ENCODE data around the gene CLRN2. TPM values are rescaled to one million over a fixed set of nuclear protein-coding genes. Genes with fewer than 3 reads are reported as not detected.

Gene CLRN2
- total and polyA plus RNA-seq, 2 experiments from 2014 or later = not detected

DNA sequence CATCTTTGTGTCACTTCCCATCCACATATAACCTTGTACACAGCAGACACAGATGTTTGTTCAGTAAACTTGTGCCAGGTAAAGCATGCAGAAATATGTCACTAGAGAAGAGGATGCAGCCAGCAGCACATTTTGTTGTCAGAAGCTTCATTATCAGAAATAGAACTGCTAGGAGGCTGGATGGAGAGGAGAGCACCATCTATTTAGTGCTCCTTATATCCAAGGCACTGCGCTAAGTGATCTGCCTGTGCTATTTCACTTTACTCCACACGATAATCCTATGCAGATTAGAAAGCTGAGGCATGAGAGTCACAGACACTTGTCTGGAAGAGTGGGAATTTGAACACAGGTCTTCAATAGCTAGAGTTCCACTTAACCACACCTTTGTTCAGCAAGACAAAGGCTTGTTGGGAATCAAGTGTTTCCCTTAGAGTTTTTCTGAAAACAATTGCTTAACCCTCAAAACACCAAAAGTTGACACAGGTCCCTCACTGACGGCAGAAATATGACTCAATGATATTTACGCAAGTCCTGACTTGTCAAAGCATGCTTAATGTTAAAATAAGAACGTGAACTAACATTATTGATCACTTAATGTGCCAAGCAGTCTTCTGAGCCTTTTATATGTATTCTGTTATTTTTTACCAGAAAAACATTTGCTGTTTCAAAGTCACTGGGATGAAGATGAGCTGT is 1.8 kb upstream of the CLRN2 start:
- no peak for DNase-seq (ENCODE audit: low read depth in 1 of 2, low spot score in 1 of 2)
- Histone ChIP-seq H3K4me3 (no peak overlapping the region), H3K36me3 (peaks cover under 1% of the 10 kb centered on the region), H3K27ac (no peak overlapping the region), H3K9me3 (ENCODE audit: low read depth) (no peaks in the 10 kb centered on the region), H3K27me3 (no peaks in the 10 kb centered on the region), H3K4me1 (ENCODE audit: low read depth) (peaks cover 8% of the 10 kb centered on the region)
- TF ChIP-seq CTCF (IDR thresholded peaks at IDR 0.05; ENCODE audit: low read depth, low read length) = no peak

GRCh38 chr4:17515445-17516407 is 761 bp downstream of the CLRN2 start:
- H3K27ac ChIP-seq = no peak overlapping the region
- DNase-seq (ENCODE audit: low read depth in 1 of 2, low spot score in 1 of 2) = no peak
- no peaks in the 10 kb centered on the region for H3K9me3 ChIP-seq (ENCODE audit: low read depth)
- TF ChIP-seq CTCF (IDR thresholded peaks at IDR 0.05; ENCODE audit: low read depth, low read length) = no peak
- H3K27me3 ChIP-seq = no peaks in the 10 kb centered on the region
- no peak overlapping the region for H3K4me3 ChIP-seq
- H3K4me1 ChIP-seq (ENCODE audit: low read depth) = peaks cover 6% of the 10 kb centered on the region
- no peaks in the 10 kb centered on the region for H3K36me3 ChIP-seq

- Histone ChIP-seq H3K27ac (no peak overlapping the region), H3K4me1 (ENCODE audit: low read depth) (peaks cover 3% of the 10 kb centered on the region), H3K4me3 (no peak overlapping the region), H3K36me3 (no peaks in the 10 kb centered on the region), H3K9me3 (ENCODE audit: low read depth) (no peaks in the 10 kb centered on the region), H3K27me3 (no peaks in the 10 kb centered on the region)
- DNase-seq (ENCODE audit: low read depth in 1 of 2, low spot score in 1 of 2) = no peak
- TF ChIP-seq CTCF (IDR thresholded peaks at IDR 0.05; ENCODE audit: low read depth, low read length) = no peak
These were observed 2.0 kb downstream of the CLRN2 start for GRCh38 chr4:17516980-17517379.

- Histone ChIP-seq H3K4me3 (no peak overlapping the region), H3K27me3 (no peaks in the 10 kb centered on the region), H3K4me1 (ENCODE audit: low read depth) (peaks cover under 1% of the 10 kb centered on the region), H3K27ac (no peak overlapping the region), H3K9me3 (ENCODE audit: low read depth) (no peaks in the 10 kb centered on the region), H3K36me3 (no peaks in the 10 kb centered on the region)
- DNase-seq (ENCODE audit: low read depth in 1 of 2, low spot score in 1 of 2) = no peak
- no peak for TF ChIP-seq CTCF (IDR thresholded peaks at IDR 0.05; ENCODE audit: low read depth, low read length)
These were observed 2.7 kb downstream of the CLRN2 start for GRCh38 chr4:17517664-17518063.

GRCh38 chr4:17521595-17521994 is 6.6 kb downstream of the CLRN2 start:
- TF ChIP-seq CTCF (IDR thresholded peaks at IDR 0.05; ENCODE audit: low read depth, low read length) = no peak
- H3K9me3 ChIP-seq (ENCODE audit: low read depth) = no peaks in the 10 kb centered on the region
- no peak for DNase-seq (ENCODE audit: low read depth in 1 of 2, low spot score in 1 of 2)

More at GRCh38 chr4:17521595-17521994, 6.6 kb downstream of the CLRN2 start:
- Histone ChIP-seq H3K4me3 (no peak overlapping the region), H3K27me3 (no peaks in the 10 kb centered on the region), H3K4me1 (ENCODE audit: low read depth) (no peaks in the 10 kb centered on the region), H3K36me3 (no peaks in the 10 kb centered on the region), H3K27ac (no peak overlapping the region)
